B cell (primary cell): ENCODE measurements around the gene KLHL24.
"Not testable (repeated sequence)": the region's sequence is repeated elsewhere in the genome, so short reads cannot be mapped to it uniquely, and the experiment has no call there.

ENCODE experiments used
- EZH2 ChIP-seq: IDR thresholded peaks from 2 replicates; pipeline ENCODE4 v1.6.1; 2012; ENCODE audit warnings: borderline replicate concordance, low read depth, mild to moderate bottlenecking, moderate library complexity, low read length; ENCODE audit not compliant: insufficient read depth, poor library complexity, severe bottlenecking
- TF ChIP-seq, protein P1 (sequence below): fragments of 200-600 bp; IDR thresholded peaks from one replicate; pipeline ENCODE4 v1.8.0; 2022; ENCODE audit warnings: antibody characterized with exemption, mild to moderate bottlenecking

DNA sequence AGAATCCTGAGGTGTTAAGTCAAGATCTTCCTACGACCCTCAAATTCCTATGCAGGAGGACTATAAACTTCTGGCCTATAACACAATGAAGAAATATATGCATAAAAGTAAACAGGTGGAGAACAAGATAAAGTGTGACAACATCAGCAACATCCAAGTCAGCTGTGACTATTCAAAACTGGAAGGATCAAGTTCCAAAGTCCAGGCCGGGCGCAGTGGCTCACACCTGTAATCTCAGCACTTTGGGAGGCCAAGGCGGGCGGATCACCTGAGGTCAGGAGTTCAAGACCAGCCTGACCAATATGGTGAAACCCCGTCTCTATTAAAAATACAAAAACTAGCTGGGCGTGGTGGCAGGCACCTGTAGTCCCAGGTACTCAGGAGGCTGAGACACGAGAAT, 2.7 kb upstream of the KLHL24 start:
- TF ChIP-seq, protein P1, sequence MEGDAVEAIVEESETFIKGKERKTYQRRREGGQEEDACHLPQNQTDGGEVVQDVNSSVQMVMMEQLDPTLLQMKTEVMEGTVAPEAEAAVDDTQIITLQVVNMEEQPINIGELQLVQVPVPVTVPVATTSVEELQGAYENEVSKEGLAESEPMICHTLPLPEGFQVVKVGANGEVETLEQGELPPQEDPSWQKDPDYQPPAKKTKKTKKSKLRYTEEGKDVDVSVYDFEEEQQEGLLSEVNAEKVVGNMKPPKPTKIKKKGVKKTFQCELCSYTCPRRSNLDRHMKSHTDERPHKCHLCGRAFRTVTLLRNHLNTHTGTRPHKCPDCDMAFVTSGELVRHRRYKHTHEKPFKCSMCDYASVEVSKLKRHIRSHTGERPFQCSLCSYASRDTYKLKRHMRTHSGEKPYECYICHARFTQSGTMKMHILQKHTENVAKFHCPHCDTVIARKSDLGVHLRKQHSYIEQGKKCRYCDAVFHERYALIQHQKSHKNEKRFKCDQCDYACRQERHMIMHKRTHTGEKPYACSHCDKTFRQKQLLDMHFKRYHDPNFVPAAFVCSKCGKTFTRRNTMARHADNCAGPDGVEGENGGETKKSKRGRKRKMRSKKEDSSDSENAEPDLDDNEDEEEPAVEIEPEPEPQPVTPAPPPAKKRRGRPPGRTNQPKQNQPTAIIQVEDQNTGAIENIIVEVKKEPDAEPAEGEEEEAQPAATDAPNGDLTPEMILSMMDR: not testable (repeated sequence)
- not testable (repeated sequence) for TF ChIP-seq EZH2
